ENCODE measurements around the gene NSD2.
A peak's percentile ranks its signal among the peaks of the same experiment; 100 is the strongest.

The NSD2 gene

GRCh38 chr4:1846580-1846979 is 24.6 kb upstream of the NSD2 start:
- Histone ChIP-seq H3K36me3 (ENCODE audit: control insufficient read depth, insufficient read depth, low read length) (peaks cover 8% of the 10 kb centered on the region), H3K4me1 (ENCODE audit: control insufficient read depth, insufficient read depth, low read length) (no peaks in the 10 kb centered on the region), H3K4me3 (ENCODE audit: low read length) (no peak overlapping the region), H3K27me3 (ENCODE audit: control insufficient read depth, insufficient read depth, low read length) (no peaks in the 10 kb centered on the region), H3K27ac (ENCODE audit: low read depth, low read length) (no peak overlapping the region), H3K9ac (ENCODE audit: low read length) (no peak overlapping the region)

DNA sequence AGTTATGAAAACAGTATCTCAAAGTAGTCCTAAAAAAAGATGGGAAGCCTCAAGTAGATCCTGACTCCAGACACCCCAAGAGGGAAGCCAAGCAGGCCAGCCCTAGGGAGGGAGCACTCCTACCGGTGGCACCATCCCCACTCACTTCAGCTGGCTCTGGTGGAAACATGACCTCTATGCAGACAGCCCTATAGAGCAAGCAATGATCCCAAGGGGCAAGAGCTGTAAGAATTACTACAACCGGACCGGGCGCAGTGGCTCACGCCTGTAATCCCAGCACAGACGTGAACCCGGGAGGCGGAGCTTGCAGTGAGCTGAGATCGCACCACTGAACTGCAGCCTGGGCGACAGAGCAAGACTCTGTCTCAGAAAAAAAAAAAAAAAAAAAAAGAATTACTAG is 20.9 kb upstream of the NSD2 start:
- Histone ChIP-seq H3K4me3 (ENCODE audit: low read length) (no peak overlapping the region), H3K4me1 (ENCODE audit: control insufficient read depth, insufficient read depth, low read length) (peaks cover 5% of the 10 kb centered on the region), H3K27ac (ENCODE audit: low read depth, low read length) (no peak overlapping the region), H3K9ac (ENCODE audit: low read length) (no peak overlapping the region), H3K27me3 (ENCODE audit: control insufficient read depth, insufficient read depth, low read length) (no peaks in the 10 kb centered on the region), H3K36me3 (ENCODE audit: control insufficient read depth, insufficient read depth, low read length) (no peaks in the 10 kb centered on the region)

- Histone ChIP-seq H3K4me1 (ENCODE audit: control insufficient read depth, insufficient read depth, low read length) (peaks cover 5% of the 10 kb centered on the region), H3K36me3 (ENCODE audit: control insufficient read depth, insufficient read depth, low read length) (no peaks in the 10 kb centered on the region), H3K4me3 (ENCODE audit: low read length) (no peak overlapping the region), H3K27me3 (ENCODE audit: control insufficient read depth, insufficient read depth, low read length) (no peaks in the 10 kb centered on the region), H3K27ac (ENCODE audit: low read depth, low read length) (no peak overlapping the region), H3K9ac (ENCODE audit: low read length) (no peak overlapping the region)
Observed at GRCh38 chr4:1851160-1851559, 20.0 kb upstream of the NSD2 start.

DNA sequence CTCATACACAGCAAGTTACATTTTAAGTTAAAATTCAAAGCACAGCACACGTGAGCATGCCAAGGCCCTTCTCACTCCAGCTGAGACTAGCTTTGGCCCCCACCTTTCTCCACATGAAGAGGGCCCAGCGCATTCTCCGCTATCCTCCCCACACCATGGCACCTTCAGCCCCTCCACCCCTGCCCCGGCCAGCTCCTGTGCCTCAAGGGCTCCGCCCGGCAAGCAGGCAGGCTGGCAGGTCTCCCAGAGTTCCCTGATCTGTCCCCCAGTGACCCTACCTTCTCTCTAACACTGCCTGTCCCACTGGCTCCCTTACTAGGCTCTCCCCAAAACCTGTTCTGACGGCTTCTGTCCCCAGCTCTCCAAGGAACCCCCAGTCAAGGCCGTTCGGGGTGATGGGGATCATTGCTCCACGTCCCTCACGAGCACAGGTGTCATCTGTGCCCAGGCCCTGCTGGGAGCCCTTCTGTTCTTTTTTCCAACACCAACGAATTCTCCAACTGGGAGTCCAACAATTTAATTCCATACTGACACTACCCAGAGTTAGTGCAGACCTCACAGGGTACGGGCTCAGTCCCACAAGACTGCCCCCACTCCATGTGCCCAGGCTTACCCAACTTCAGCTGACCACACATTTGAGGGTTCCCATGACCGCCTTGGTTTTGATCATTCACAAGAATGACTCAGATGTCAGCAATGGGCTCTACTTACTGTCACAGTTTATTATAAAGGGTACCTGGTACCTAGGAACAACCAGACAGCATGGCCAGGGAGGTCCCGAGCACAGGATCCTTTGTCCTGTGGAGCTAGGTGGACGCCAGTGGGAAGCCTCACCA is 19.4 kb upstream of the NSD2 start:
- H3K36me3 ChIP-seq (ENCODE audit: control insufficient read depth, insufficient read depth, low read length) = no peaks in the 10 kb centered on the region
- peaks cover 5% of the 10 kb centered on the region for H3K4me1 ChIP-seq (ENCODE audit: control insufficient read depth, insufficient read depth, low read length)
- H3K4me3 ChIP-seq (ENCODE audit: low read length) = no peak overlapping the region
- no peaks in the 10 kb centered on the region for H3K27me3 ChIP-seq (ENCODE audit: control insufficient read depth, insufficient read depth, low read length)
- H3K27ac ChIP-seq (ENCODE audit: low read depth, low read length) = no peak overlapping the region
- no peak overlapping the region for H3K9ac ChIP-seq (ENCODE audit: low read length)

GRCh38 chr4:1852904-1853623 is 18.1 kb upstream of the NSD2 start:
- no peak overlapping the region for H3K27ac ChIP-seq (ENCODE audit: low read depth, low read length)
- H3K27me3 ChIP-seq (ENCODE audit: control insufficient read depth, insufficient read depth, low read length) = no peaks in the 10 kb centered on the region
- H3K4me1 ChIP-seq (ENCODE audit: control insufficient read depth, insufficient read depth, low read length) = peaks cover 10% of the 10 kb centered on the region
- no peak overlapping the region for H3K4me3 ChIP-seq (ENCODE audit: low read length)
- no peaks in the 10 kb centered on the region for H3K36me3 ChIP-seq (ENCODE audit: control insufficient read depth, insufficient read depth, low read length)
- H3K9ac ChIP-seq (ENCODE audit: low read length) = no peak overlapping the region

DNA sequence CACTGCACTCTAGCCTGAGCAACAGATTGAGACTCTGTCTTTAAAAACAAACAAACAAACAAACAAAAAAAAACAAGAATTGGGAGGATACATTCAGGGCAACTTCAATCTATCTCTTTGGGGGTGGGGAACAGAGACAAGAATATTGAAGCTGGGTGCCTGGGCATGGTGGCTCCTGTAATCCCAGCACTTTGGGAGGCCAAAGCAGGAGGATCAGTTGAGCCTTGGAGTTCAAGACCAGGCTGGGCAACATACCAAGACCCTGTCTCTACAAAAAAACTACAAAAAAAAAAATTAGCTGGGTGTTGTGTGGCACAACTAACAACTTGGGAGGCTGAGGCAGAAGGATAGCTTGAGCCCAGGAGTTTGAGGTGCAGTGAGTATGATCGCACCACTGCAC is 16.4 kb upstream of the NSD2 start:
- Histone ChIP-seq H3K27me3 (ENCODE audit: control insufficient read depth, insufficient read depth, low read length) (no peaks in the 10 kb centered on the region), H3K36me3 (ENCODE audit: control insufficient read depth, insufficient read depth, low read length) (no peaks in the 10 kb centered on the region), H3K9ac (ENCODE audit: low read length) (no peak overlapping the region), H3K4me1 (ENCODE audit: control insufficient read depth, insufficient read depth, low read length) (peaks cover 10% of the 10 kb centered on the region), H3K4me3 (ENCODE audit: low read length) (peak overlapping the region; percentile 85), H3K27ac (ENCODE audit: low read depth, low read length) (no peak overlapping the region)

DNA sequence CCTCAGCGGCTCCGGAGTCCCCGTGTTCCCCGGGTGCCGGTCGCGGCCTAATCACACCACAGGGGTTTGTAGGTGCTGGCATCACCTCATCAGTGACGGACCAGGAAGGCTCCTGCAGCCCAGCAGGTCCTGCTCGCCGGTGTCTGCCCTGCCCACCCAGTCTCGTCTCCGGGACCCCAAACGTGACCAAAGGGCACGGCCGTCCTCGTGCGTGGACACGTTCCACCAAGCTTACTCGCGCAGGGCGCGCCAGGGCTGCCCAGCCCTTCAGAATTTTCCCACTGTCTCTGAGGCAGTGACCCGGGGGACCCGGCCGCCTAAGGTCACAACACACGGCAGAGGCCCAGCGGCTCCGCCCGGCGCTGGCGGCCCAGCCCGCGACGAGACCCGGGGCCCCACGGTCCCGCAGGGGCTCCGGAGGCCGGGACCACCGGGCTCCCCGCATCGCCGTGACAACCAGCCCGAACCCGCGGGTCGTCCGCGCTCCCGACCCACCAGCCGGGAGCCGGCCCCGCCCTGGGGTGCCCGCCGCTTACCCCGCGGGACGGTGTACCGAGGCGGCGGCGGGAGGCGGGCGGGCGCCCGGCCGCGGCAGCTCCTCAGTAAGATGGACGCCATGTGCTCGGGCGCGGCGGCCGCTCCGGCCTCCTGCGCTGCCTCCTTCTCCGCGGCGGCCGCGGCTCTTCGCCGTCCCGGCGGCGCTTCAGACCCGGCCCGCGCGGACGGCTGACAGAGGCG is 15.7 kb upstream of the NSD2 start:
- Histone ChIP-seq H3K27ac (ENCODE audit: low read depth, low read length) (peak overlapping the region; percentile 54), H3K4me1 (ENCODE audit: control insufficient read depth, insufficient read depth, low read length) (peaks cover 10% of the 10 kb centered on the region), H3K27me3 (ENCODE audit: control insufficient read depth, insufficient read depth, low read length) (no peaks in the 10 kb centered on the region), H3K4me3 (ENCODE audit: low read length) (peak overlapping the region; percentile 85), H3K36me3 (ENCODE audit: control insufficient read depth, insufficient read depth, low read length) (no peaks in the 10 kb centered on the region), H3K9ac (ENCODE audit: low read length) (peak overlapping the region; percentile 50)

DNA sequence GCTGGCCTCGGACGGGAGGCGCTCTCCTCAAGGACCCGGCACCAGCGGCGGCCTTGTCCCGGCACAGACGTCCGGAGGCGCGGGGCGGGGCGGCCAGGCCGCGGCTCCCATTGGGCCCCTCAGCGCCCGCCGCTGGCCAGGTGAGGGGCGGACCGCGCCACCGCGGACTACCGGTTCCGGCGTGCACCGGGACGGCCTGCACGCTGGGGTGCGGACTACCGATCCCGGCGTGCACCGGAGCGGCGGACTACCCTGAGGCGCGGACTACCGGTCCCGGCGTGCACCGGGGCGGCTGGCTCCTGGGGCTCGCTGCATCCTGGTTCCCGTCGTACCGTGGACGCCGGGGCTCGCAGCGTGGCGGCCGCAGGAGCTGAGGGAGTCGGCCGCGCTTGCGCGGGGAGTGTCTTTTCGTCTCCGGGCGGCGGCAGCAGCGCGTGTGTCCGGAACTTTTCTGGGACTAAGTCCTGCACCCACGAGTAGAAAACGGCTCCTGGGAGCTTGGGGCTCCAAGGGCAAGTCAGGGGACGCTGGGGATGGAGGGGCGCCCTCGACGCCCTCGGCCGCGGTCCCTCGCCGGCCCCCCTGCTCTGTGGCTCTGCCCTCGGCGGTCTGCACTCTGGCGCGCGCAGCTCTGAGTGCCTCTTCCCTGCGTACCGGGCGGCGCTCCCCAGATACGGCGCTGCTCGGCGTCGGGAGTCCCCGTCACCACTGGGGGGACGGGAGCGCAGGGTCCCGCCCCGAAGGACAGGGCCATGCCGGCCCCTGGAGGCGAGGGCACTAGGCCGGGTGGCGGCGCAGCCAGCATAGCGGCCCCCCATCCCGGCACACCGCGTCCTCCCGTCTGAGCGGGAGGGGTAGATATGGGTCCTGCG is 14.9 kb upstream of the NSD2 start, which contains the start of gene LETM1:
LETM1 (minus strand) TSS at position 86 of the 872 bp plus-strand sequence. CDS start 206 bp downstream, outside the sequence.
- Histone ChIP-seq H3K27me3 (ENCODE audit: control insufficient read depth, insufficient read depth, low read length) (no peaks in the 10 kb centered on the region), H3K27ac (ENCODE audit: low read depth, low read length) (peak within 1 kb of the TSS; percentile 70), H3K36me3 (ENCODE audit: control insufficient read depth, insufficient read depth, low read length) (no peaks in the 10 kb centered on the region), H3K4me3 (ENCODE audit: low read length) (peak within 1 kb of the TSS; percentile 91), H3K4me1 (ENCODE audit: control insufficient read depth, insufficient read depth, low read length) (peaks cover 10% of the 10 kb centered on the region), H3K9ac (ENCODE audit: low read length) (peak within 1 kb of the TSS; percentile 50)

DNA sequence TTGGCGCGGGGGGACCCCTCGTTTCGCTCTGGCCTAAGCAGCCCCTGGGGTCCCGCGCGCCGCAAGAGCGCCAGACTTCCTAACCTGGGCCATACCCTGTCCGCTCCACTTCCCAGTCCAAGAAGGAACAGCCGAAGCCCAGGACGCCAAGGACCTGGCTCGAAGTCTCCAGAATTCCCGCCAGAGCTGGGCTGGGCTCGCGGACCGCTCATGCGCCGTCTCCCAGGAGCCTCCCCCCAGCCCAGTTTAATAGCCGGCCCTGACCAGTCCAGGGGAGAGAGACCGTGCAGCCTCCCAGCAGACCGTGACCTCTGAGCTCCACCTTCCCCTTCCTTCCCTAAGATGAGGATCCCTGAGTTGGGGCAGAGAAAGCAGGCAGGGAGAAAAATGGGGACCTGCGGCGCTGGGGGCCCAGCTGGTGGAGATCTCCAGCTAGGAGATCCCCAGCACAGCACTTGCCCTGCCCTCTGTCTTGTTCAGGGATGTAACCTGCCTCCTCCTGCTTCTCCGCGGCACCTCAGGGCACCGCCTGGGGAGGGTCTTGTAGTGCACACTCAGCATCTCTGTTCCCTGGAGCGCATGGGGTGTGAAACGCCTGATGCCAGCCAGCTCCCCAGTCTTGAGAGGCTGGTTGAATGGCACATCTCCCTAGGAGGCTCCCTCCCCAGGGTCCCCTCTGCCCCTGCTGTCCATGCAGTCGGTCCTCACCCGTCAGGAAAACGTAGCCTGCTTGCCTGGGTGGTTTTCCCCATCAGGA is 14.1 kb upstream of the NSD2 start:
- H3K36me3 ChIP-seq (ENCODE audit: control insufficient read depth, insufficient read depth, low read length) = no peaks in the 10 kb centered on the region
- no peaks in the 10 kb centered on the region for H3K27me3 ChIP-seq (ENCODE audit: control insufficient read depth, insufficient read depth, low read length)
- H3K4me1 ChIP-seq (ENCODE audit: control insufficient read depth, insufficient read depth, low read length) = peaks cover 10% of the 10 kb centered on the region
- H3K9ac ChIP-seq (ENCODE audit: low read length) = peak overlapping the region; percentile 44
- H3K4me3 ChIP-seq (ENCODE audit: low read length) = peak overlapping the region; percentile 91
- H3K27ac ChIP-seq (ENCODE audit: low read depth, low read length) = peak overlapping the region; percentile 70

- Histone ChIP-seq H3K27me3 (ENCODE audit: control insufficient read depth, insufficient read depth, low read length) (no peaks in the 10 kb centered on the region), H3K9ac (ENCODE audit: low read length) (no peak overlapping the region), H3K4me1 (ENCODE audit: control insufficient read depth, insufficient read depth, low read length) (peaks cover 10% of the 10 kb centered on the region), H3K36me3 (ENCODE audit: control insufficient read depth, insufficient read depth, low read length) (no peaks in the 10 kb centered on the region), H3K27ac (ENCODE audit: low read depth, low read length) (no peak overlapping the region), H3K4me3 (ENCODE audit: low read length) (no peak overlapping the region)
Observed at GRCh38 chr4:1857931-1858330, 13.3 kb upstream of the NSD2 start.

- Histone ChIP-seq H3K27me3 (ENCODE audit: control insufficient read depth, insufficient read depth, low read length) (peaks cover 3% of the 10 kb centered on the region), H3K4me1 (ENCODE audit: control insufficient read depth, insufficient read depth, low read length) (peaks cover 10% of the 10 kb centered on the region), H3K9ac (ENCODE audit: low read length) (no peak overlapping the region), H3K36me3 (ENCODE audit: control insufficient read depth, insufficient read depth, low read length) (no peaks in the 10 kb centered on the region), H3K27ac (ENCODE audit: low read depth, low read length) (no peak overlapping the region), H3K4me3 (ENCODE audit: low read length) (no peak overlapping the region)
Observed at GRCh38 chr4:1859389-1859753, 11.8 kb upstream of the NSD2 start.

Data from rectal smooth muscle tissue (tissue), 1 donor.